HG03095 (cell line): Measurements from ENCODE around the gene BSX.

Experiments
- ATAC-seq: cut with Tn5 transposase; IDR thresholded peaks from one replicate; pipeline ENCODE4 v1.9.1; 2021; ENCODE audit warnings: moderate library complexity; ENCODE audit not compliant: unreplicated experiment

BSX gene

DNA sequence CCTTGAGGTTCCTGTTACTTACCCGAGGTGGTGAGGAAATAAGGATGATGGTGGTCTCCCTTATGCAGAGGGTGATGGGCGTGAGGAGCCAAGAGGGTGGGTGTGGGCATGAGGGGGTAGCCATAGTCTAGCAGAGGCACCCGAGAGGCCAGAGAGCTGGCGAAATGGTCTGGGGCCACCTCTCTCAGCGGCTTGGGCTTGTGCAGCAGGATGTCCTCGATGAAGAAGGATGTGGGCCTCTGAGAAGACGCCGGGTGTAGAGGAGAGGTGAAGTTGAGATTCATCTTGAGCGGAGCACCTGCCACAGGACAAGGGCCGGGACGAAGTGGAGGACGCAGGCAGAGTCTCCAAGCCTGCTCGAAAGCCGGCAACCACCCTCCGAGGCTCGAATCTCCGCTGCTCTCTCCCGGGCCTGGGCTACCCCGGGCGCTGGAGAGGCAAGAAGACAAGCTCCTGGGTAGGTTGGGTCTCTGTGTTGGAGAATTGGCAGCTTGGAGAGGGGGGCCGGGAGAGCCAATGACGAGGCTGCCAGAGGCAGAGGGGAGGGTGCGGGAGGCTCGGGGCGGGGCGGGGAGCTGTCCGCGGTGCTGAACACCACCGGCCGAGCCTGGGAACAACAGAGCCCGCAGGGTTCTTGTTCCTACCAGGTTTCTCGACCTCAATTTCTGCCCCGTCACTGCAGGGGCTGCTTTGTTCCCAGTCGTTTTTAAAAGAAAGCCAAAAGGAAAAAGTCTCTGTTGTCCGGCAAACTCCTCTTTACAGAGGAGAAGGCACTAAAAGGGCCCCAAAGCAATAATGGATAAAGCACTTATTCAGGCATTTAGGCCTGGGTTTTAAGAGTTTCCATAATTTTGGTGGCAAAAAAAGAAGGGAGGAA is at the start of gene BSX:
BSX (minus strand) TSS at position 447 of the 877 bp plus-strand sequence; CDS start at position 284, 163 bp downstream.
- ATAC-seq: no peak

DNA sequence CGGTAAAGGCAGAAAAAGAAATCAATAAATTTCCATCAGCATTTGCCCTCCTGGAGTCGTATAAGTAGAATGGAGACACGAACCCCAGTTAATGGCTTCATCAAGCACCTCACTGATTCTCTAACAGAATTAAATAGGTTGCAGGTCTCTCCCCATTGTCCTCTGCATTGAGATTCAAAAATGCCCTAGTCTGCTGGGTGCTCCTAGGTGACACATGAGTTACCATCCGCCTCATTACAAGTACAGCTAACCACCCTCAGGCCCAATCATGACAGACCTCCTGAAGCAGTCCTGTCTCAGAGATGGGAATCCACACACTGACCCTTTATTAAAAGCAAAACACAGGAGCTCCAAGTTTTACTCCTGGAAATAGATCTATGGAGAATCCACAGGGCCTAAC is 48.9 kb upstream of the BSX start:
- ATAC-seq: no peak

DNA sequence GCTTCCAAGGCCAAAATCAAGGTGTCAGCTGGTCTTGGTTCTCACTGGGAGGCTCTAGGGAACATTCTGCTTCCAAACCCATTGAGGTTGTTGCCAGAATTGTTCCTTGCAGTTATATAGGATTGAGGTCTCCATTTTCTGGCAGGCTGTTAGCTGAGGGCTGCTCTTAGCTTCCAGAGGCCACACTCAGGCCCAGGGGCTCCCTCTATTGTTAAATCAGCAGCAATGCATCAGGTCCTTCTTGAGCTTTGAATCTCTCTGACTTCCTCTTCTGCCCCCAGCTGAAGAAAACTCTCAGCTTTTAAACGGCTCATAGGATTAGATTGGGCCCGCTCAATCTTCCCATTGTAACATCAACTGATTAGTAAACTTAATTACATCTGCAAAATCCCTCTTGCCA is 39.3 kb upstream of the BSX start:
- peak; percentile 57 for ATAC-seq

DNA sequence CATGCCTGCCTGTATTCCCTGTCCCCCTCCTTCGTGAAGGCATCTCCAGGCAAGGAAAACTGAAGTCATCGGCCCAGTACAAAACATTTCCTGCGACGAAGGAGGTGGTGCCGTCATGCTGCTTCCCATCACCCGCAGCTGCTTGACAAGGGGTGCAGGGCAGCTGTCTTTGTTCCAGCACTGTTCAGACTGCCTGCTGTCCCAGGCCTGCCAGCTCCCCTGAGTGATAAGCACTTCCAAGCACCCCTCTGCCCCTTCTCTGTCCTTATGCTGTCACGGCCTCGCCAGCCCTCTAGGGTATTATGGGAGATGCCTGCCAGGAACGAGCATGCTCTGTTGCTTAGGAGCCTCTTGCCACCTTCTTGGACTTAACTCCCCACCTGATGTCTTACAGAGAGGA is 37.1 kb upstream of the BSX start:
- no peak for ATAC-seq

DNA sequence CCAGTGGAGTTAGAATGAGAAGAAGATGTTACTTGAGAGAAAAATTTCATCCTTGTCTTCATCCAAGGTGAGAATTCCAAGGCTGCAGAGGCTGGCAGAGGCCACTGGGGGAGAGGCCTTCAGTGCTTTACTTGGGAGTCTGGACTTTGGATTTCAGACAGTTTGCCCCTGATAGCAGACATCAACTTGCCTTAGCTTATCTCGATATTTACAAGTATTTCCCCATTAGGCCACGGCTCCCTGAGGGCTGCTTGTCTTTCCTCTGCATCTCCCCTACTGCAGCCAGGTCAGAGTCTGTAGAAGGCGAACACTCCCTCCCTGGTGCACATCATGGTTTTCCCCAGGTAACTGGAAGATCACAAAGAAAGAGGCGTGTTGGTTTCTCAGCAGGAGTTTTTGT is 29.9 kb upstream of the BSX start:
- ATAC-seq: no peak

DNA sequence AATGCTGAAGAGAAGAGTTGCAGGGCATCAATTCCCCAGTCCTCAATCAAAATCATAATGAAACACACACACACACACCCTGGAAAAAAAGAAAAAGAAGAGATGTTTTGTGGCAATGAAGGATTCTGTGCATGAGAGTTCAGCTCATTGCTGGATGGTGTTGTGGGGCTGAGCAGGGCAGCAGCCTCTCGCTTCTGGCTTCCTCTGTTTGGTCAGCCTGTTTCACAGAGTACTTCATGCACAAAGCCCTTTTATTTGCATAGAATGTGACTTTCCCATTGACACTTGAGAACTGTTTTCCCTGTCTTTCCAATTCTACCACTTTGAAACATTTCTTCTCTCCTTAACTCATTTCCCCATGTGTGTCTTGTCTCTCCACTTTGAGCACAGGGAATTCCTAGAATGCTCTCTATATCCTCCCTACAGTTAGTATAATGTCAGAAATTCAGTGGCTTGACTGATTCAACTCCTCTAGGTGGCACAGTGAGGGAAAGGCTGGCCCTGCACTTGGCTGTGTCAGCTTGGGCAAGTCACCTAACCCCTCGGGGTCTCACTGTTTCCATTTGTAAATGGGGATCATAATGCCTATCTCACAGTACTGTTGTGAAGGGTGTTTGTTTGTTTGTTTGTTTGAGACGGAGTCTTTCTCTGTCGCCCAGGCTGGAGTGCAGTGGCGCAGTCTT is 25.4 kb upstream of the BSX start:
- no peak for ATAC-seq

DNA sequence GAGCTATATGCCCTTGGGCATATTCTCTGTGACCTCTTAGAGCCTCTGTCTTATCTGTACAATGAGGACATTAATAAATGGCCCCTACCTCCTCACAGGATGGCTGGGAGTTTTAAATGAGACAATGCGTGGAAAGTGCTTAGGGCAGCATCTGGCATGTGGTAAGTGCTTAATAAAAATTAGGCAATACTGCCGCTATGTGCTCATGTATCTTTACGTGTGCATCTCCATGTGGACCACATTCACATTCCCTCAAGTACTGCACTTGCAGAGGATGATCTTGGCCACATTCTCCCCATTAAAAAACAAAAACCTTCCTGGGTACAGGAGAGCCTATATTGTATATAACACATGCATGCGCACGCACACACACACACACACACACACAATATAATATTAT is 19.1 kb upstream of the BSX start:
- no peak for ATAC-seq

DNA sequence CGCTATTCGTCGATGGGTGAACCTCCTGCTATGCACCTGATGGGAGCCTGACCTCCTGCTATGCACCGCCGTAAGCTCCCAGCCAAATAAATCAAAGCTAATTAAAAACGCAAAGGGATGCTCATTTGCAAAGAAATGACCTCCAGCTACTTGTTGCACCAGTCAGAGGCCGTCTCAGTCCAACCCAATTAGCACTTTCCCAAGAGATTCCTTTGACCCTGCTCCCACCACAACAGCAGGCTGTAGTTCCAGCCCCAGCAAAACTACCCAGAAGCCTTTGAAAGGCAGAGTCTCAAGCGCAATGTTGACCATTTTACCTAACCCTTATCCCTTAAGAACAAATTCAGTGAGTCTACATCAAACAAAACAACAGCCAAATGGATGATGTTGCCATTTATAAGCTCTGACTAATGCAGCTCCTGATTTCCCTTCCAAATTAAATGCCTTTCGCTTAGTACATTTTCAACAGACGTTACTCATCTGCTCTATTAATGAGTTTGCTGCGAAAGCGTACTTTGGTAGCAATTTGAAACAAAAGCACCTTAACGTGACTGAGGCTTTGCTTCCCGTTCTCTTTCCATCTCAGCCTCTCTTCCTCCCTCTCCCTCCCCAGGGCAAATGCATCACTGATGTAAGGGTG is 17.2 kb upstream of the BSX start:
- no peak for ATAC-seq

DNA sequence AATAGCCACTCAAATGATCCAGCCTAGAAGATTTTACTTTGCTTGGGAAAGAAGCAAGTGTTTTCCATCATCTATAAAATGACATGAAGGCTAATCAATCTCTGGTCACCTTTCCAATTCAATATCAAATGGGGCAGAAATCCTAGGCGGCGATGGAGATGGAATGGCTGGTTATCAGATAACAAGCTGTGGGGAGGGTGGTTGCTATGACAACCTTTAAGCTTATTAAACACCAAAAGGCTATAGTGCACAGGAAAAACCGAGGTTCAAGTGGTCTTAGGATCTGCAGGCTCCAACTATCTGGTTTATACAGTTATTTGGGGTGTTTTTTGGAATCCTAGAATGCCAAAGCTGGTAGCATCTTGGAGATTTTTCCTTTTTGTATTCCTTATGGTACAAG is 13.9 kb upstream of the BSX start:
- ATAC-seq: no peak

DNA sequence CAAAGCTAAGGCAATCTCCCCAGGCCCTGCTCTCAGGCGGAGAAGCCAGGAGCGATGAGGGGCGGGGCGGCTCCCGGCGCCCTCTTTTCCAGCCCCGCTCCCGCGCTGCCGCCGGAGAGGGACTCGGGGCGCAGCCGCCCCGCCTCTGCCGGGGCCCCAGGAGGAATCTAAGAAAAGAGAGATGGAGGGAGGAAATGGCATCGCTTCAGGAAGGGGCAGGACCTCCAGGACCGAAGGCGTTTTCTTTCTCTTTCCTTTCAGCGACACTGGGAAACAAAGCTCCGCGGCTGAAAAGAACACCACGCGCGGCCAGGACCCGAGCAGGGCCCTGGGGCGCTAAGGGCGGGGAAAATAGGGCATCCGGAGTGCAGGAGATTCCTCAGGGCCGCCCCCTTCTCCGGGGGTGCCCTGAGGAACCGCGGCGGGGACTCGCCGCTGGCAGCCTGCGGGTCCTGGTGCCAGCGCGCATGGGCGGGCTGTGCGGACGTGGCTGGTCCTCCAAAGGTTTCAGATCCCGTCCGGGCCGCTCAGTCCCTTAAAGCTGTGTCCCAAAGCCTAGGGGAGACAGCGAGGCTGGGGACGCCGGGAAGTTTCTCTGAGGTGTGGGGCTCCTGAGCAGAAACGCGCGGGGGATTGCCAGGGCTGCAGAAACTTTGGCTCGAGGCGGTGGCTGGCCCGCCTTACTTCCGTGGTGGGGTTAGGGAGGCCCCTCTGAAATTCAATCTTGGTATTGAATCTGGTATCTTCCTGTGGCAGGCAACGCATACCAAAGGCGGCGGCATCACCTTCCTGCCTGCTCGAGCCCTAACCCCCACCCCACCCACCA is 2.8 kb upstream of the BSX start:
- ATAC-seq: no peak

DNA sequence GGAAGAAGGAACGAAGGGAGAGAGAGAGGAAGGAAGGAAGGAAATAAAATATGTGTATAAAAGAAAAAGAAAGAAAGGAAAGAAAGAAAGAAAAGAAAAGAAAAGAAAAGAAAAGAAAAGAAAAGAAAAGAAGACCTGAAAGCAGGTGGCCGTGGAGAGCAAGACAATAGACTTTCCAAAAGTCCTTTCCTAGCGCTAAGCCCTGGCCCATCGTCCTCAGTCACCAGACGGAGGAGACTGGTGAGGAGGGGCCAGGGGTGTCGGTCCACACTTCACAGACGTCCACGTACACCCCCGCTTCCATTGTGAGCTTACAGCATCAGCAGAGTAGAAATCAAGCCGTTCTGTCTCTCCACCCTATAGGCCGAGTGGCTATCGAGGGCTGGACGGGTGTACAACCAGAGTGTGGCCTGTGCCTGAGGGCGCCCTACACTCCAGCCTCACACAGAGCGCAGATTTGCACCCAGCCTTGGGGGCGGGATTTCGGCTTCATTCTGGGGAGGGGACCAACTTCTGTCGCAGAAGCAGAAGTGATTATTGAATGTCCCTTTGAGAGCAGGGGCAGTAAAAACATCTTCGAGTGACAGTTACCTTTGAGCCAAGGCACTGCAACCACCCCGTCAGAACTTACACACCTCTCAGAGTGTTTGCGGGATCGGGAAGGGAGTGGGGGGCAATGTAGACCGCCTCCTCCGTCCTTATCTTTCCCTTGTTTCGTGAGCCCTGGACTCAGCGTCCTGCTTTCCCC is 2.0 kb upstream of the BSX start:
- ATAC-seq: no peak

DNA sequence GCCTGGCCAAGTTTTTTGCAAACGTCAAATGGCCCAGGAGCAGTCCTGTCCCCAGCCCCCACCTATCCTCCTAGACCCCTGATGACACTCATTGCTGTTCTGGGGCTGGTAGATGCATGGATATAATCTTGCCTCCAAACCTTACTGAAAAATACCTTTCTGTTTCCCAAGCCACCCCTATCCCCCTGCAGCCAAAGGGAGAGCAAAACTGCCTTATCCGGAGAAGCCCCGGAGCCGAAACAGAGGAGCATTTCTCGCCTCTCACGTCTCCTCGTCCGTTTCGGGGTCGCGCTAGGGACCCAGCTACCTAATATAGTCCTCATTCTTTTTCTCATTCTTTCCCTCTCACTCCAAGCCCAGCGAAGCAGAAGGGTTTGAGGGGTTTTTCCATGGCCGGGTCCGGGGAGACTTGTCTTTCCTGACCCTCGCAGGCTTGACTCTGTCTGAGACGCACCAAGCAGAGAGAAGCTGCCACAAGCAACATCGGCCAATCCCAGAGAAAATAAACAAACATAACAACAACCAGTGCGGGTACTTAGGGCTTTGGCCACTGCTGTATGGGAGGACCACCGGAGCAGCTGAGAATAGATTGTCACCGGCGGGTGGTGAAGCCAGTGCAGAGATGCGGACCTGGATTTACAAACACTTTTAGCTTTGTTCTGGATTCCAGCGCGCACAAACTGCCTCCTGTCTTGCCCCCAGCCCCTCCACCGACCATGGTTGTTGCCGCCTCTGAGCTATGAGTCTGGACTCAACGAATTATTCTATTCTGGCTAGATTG is 1.6 kb downstream of the BSX start:
- no peak for ATAC-seq

DNA sequence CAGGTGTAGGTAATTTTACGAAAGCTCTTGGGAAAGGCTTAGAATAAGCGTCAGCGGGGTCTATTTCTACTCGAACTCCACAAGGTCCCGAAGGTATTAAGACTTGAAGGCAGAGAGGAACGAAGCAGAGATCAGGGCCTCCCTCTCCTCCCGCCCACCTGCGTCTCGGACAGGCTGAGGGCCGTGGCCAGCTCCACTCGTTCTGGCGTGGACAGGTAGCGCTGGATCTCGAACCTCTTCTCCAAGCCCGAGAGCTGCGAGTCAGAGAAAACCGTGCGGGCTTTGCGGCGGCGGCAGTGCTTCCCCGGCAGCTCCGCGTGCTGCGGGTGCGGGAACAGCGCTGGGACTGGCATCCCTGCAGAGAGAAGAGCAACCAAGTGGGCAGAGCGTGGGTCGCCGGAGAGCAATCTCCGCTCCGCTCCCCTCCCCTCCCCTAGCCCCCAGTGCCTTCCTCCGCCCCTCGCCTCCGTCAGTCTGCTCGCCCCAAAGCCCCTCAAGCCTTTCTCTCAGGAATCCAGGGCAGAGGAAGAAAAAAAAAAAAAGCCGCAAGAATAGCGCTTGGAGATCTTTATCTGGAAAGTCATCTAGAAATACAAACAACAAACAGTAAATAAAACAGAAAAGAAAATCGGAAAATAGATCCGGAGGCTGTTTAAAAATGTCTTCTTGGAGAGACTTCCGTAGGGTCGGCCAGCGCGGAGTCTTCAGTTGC is 2.4 kb downstream of the BSX start:
- no peak for ATAC-seq

DNA sequence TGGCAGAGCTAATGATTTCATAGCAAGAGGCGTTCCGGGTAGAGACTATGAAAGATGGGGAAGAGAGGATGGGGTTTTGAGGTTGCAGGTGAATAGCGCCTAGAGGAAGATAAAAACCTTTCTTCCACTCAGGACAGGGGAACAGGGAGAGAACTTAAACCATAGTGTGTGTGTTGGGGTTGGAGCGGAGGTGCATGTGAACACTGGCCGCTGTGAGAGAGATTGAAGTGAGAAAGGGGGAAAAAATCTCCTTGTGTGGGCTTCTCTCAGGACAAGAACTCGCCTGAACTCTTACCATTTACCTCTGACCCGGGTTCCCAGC is 3.4 kb downstream of the BSX start:
- ATAC-seq: no peak

DNA sequence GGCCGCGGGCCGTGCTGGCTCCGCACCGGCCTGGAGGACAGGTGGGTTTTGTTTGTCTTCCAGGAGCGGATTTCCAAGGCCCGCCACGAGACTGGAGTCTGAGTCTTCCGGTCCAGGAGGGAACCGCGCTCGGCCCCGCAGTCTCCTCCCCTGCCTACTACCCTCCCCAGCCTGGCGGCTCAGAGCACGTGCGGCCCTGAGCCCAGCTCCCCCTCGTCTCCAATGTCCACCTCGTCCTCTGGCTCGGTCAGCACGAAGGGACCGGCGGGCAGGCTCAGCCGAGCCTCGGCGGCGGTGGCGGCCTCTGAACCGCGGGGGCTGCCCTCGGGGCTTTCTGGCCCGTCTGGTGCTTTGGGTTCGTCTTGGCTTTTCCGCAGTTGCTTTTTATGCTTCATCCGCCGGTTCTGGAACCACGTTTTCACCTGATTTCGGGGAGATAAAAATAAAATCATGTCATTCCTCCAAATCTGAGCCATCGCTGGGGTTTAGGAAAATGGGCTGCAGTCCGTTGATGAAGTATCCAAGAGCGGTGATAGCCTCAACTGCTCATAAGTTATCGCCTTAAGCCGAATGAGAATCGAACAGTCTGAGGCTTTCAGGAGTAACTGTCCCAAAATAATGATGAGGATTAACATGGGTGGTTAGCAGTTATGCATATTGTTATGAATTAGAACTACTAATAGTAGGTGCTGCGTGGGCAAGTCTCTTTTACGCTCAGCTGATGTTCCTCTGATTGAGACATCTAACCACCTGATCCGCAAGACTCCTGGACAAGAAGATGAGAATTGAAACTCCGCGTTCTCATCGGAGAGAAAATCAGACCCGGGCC is 4.0 kb downstream of the BSX start:
- ATAC-seq: no peak

DNA sequence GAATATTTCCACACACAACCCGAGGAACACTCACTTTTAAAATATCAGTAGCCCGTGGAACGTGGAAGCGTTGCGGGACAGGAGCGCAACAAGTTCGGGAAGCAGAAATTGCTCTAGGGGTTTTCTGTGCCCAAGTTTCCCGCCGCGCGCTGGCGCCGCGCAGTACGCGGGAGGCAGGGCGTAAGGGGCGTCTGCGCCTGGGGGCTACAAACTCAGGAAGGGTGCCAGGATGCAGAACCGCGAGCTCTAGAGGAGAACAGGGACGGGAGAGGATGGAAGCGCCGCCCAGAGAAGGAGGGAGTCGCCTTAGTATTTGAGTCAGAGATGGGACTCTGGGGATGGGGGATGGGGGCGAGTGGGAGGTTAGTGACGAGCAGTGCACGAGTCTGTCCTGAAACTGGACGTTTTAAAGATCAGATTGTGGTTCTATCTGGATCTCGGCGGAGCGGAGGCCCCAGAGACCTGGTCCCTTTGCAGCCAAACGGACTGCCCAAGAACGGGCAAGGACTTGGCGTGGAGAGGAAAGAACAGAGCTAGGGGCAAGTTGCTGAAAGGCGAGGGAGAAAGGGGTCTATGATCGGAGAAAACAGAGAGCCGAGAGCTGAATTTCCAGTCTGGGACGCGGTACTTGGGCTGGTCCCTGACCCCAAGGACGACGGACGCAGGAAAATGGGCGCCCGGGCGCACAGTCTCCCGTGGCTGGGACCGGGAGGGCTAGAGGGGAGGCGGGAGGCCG is 4.7 kb downstream of the BSX start:
- ATAC-seq: no peak

DNA sequence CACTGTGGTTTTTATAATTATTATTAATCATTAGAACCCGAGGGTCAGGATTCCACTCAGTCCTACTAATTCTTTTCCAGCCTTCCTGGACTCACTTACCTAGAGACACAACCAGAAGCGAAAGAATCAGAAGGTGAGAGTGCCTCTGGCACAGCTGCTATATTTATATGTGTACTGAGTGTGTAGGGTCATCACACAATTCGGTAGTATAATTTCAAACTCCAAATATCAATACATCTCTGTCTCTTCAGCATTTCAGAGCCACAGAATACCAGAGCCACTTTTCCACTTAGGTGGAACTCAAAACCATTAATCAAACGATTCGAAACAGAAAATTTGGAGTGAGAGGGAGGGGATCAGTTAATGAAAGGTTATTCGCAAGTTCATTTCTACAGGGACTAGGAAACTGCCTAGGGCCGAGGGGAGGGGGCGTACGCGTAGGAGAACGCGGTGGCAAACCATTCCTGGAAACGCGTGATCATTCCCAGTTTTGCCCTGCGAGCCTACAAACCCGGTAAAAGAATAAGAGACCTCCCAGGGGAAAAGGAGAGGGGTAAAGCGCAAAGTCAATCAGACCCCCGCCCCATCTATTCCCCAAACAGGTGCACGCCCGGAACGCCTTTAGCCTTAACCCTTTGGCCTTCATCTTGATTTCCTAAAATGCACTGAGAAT is 5.4 kb downstream of the BSX start:
- no peak for ATAC-seq
